Activated T-cell treated with anti-CD3 and anti-CD28 coated beads, Interleukin-2, amount 50 U/mL, for 4 hours (primary cell): ENCODE data around the gene ZFHX3. TPM values are rescaled to one million over a fixed set of nuclear protein-coding genes. Genes with fewer than 3 reads are reported as not detected.
"Not testable (repeated sequence)": the region's sequence is repeated elsewhere in the genome, so short reads cannot be mapped to it uniquely, and the experiment has no call there.

Experiments used
- ATAC-seq, 2 donors: fragments of 200-7000 bp; cut with Tn5 transposase; one replicate each; pipeline ENCODE4 v1.10.0; 2021
- DNase-seq: peaks from one replicate; pipeline ENCODE4 v3.0.0-alpha.2; 2020
- H3K27me3 Mint-ChIP-seq: one replicate; pipeline ENCODE4 v1.8.0; 2021; ENCODE audit warnings: low read depth, mixed read lengths
- H3K36me3 Mint-ChIP-seq: one replicate; pipeline ENCODE4 v1.8.0; 2022; ENCODE audit warnings: mixed read lengths; ENCODE audit not compliant: insufficient read depth
- H3K4me1 Mint-ChIP-seq: one replicate; pipeline ENCODE4 v1.8.0; 2021; ENCODE audit warnings: low read depth, mixed read lengths
- H3K4me3 Mint-ChIP-seq: one replicate; pipeline ENCODE4 v1.8.0; 2021; ENCODE audit warnings: mild to moderate bottlenecking, moderate library complexity, mixed read lengths
- H3K9me3 Mint-ChIP-seq: one replicate; pipeline ENCODE4 v1.8.0; 2021; ENCODE audit warnings: mixed read lengths
- total RNA-seq, 3 donors: library from RNA; stranded (reverse); gene quantifications; one replicate each; pipeline ENCODE4 v1.2.1, GENCODE V29; 2021

The ZFHX3 gene
- total RNA-seq, 3 donors from 2014 or later = 0.29 to 2.5 (median 0.86) TPM

DNA sequence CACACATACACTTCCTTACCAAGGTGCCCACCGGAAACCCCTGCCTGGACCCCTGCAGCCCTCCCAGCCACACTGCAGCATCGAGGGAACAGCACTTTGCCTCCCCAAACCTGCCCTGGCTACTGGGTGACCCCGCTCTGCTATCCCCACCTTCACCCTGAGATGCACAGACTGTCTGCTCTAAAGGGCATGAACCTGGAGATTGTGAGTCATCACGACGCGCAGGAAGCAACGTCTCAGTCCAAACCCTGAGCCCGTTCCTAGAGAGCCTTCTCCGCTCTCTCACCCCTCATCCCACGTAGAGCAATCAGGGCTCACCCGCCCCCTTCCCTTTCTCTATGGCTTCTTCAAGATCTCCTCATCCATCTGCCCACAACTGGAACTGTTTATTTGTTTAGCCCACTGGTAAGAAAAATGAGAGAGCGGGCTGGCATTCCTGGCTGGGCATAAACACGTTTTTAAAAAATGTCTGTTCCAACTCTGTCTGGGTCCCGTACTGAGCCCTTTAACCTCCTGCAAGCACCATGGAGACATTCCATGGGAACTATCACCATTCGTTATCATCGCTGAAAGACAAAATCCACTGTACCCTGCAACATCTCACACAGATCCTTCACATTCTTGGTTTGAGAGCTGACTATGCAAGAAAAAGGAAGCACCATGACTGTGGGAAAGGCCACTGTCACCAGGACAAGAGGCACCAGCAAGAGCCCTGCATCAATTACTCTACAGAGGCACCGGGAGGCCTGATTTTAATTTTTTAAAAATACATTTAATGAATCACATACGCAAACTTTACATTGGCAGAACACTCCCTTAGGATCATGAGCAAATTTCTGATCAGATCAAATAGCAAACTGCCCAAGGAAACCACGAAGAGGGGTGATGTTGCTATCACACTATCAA lies 28.2 kb downstream of the ZFHX3 start:
- Mint-ChIP-seq H3K4me1 (no peaks in the 10 kb centered on the region), H3K27me3 (peaks cover 2% of the 10 kb centered on the region), H3K36me3 (no peaks in the 10 kb centered on the region), H3K9me3 (no peaks in the 10 kb centered on the region), H3K4me3 (no peak overlapping the region)
- ATAC-seq = no peak
- no peak for DNase-seq

DNA sequence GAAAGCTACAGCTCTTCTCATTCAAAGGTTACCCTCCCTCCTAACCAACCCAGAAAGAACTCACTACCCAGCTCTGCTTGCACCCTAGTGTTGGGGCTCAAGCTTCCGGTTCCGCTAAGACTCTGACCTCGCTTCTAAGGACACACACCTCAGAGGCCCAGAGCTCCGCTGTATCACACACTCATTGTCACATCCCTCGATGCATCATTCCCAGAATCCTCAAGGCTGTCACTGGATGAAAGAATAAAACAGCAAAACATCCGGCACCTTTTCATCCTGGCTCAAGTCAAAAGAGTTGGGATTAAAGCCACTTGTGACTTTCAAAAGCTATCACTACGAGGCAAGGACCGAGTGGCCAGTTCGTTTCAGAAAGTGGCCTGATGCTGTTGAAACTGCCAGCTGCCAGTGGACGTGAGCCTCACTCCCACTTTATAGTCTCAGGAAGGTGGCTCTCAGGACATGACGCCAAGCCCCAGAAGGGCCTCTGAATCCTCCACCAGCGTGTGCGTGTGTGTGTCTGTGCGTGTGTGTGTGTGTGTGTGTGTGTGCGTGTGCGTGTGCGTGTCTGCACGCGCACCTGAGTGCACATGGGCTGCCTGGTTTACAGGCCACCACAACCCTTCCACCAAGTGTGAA lies 29.0 kb downstream of the ZFHX3 start:
- DNase-seq (no peak), ATAC-seq (no peak)
- no peaks in the 10 kb centered on the region for H3K4me1 Mint-ChIP-seq
- H3K9me3 Mint-ChIP-seq = no peaks in the 10 kb centered on the region
- H3K36me3 Mint-ChIP-seq = no peaks in the 10 kb centered on the region
- H3K4me3 Mint-ChIP-seq = no peak overlapping the region
- peaks cover 2% of the 10 kb centered on the region for H3K27me3 Mint-ChIP-seq

DNA sequence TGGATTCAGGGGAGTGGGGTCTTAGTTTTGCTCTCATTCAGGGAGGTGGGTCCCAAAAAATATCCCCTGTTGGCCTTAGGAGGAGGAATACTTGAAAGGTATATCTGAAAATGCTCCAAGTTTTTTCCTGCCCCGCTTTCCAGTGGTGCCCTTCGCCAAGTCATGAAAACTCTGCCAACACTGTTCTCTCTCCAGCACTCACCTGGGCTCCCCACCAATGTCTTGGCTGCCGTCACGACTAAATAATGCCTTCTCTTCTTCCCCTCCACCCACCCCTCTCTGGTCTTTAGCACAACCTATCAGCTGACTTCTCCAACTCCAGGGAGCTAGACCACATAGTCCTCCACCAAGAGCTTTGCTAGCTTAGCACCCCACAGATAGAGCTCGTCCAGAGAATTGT lies 30.6 kb downstream of the ZFHX3 start:
- no peaks in the 10 kb centered on the region for H3K9me3 Mint-ChIP-seq
- H3K36me3 Mint-ChIP-seq = no peaks in the 10 kb centered on the region
- no peak for DNase-seq
- ATAC-seq = no peak
- no peaks in the 10 kb centered on the region for H3K4me1 Mint-ChIP-seq
- no peak overlapping the region for H3K4me3 Mint-ChIP-seq
- peaks cover 2% of the 10 kb centered on the region for H3K27me3 Mint-ChIP-seq

DNA sequence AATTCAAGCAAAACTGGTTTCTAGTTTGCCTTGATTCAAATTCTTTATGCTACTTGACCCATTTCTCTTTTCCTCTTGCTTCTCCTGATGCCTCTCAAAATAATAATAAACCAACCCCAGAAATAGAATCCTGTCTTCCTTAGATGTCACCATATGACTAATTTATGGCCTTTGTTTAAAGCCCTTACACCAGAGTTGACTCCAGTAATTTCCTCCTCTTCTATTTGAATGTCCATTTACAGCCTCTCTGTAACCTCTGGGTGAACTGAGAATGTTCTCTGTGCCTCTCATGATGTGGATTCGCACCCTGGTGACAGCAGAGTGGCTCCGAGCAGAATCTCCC lies 31.5 kb downstream of the ZFHX3 start:
- no peaks in the 10 kb centered on the region for H3K36me3 Mint-ChIP-seq
- DNase-seq (no peak), ATAC-seq (no peak)
- no peak overlapping the region for H3K4me3 Mint-ChIP-seq
- H3K4me1 Mint-ChIP-seq = no peaks in the 10 kb centered on the region
- peaks cover 2% of the 10 kb centered on the region for H3K27me3 Mint-ChIP-seq
- no peaks in the 10 kb centered on the region for H3K9me3 Mint-ChIP-seq

DNA sequence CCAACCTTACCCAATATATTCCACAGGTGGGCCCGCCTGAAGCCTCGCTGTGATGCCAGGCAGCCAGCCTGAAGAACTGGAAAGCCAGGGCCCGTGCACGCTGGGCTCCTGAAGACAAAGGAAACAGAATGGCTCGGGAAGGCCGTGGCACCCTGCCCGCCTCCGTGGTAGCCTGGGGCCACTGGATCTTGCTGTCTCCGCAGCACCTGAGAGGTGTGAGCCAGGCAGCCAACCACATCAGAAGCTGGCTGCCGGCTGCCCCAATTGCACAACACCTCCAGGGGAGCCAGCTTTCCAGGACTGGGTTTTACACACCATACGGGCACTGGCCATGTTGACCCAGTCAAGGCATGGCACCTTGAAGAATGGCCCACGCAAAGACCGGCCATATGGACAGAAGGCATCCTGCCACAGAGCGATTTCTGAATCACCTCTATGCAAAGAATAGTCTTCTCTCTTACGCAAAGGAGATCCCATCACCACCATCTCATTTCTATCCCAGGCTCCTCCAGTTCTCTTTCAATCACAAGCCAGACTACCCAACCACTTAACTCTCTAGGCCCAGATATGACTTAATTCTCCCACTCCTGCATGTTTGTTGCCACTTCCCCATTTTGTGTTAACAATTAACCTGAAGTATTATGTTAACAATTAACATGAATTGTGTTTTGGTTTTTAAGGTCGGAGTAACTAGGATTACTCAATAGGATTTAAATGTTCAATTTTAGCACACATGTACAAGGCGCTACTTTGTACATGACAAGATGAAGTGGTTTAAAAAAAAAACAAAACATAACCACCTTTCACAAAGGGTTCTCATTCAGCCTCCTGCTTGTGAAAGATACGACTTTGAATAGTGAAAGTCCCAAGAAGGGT lies 32.1 kb downstream of the ZFHX3 start:
- Mint-ChIP-seq H3K4me1 (no peaks in the 10 kb centered on the region), H3K36me3 (no peaks in the 10 kb centered on the region), H3K27me3 (peaks cover 2% of the 10 kb centered on the region), H3K9me3 (no peaks in the 10 kb centered on the region), H3K4me3 (no peak overlapping the region)
- DNase-seq (no peak), ATAC-seq (no peak)

DNA sequence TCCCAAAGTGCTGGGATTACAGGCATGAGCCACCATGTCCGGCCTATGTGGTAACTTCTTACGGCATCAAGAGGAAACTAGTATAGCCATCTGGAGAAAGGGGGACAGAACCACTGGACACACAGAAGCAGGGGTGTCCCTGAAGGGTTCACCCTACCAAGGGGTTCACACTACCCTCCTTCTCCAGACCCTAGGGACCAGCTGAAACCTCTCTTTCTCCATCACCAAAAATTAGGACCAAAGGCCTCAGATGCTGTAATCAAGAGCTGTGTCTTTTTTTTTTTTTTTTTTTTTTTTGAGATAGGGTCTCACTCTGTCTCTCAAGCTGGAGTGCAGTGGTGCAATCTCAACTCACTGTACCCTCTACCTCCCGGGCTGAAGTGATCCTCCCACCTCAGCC lies 33.2 kb downstream of the ZFHX3 start:
- Mint-ChIP-seq H3K9me3 (no peaks in the 10 kb centered on the region), H3K4me1 (no peaks in the 10 kb centered on the region), H3K27me3 (peaks cover under 1% of the 10 kb centered on the region), H3K4me3 (no peak overlapping the region), H3K36me3 (no peaks in the 10 kb centered on the region)
- ATAC-seq = no peak
- no peak for DNase-seq

DNA sequence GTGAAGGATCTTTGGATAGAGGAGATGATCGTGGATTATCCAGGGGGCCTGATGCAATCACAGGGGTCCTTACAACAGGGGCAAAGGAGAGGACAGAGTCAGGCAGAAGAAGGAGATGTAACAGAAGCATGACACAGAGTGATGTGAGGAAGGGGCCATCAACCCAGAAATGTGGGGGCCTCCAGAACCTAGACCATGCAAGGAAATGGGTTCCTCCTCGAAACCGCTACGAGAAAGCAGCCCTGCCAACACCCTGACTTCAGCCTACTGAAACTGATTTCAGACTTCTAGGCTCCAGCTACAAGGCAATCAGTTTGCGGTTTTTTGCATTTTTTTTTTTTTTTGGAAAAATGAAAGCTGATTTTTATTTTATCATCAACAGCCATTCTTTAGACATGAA lies 34.0 kb downstream of the ZFHX3 start:
- Mint-ChIP-seq H3K4me1 (no peaks in the 10 kb centered on the region), H3K36me3 (no peaks in the 10 kb centered on the region), H3K4me3 (no peak overlapping the region), H3K9me3 (no peaks in the 10 kb centered on the region), H3K27me3 (no peaks in the 10 kb centered on the region)
- no peak for DNase-seq
- no peak for ATAC-seq

DNA sequence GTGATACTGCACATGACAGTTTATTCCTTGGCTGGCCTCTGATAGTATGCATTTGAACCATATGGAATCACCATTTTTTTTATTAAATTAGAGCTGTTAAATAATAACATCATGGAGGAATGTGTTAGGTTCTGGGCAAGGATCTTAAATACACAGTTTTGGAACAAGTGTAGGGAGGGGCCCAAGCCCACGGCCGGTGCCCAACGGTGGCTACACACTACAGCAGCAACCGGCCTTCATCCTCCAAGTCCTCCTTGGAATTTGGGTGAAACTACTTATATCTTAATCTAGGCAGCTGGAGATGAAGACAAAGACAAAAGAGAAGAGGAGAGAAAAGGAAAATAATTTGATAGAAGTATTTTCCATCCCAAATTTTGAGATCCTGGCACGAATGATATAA lies 35.6 kb downstream of the ZFHX3 start:
- DNase-seq (no peak), ATAC-seq (no peak)
- no peaks in the 10 kb centered on the region for H3K9me3 Mint-ChIP-seq
- no peaks in the 10 kb centered on the region for H3K36me3 Mint-ChIP-seq
- no peak overlapping the region for H3K4me3 Mint-ChIP-seq
- H3K27me3 Mint-ChIP-seq = no peaks in the 10 kb centered on the region
- H3K4me1 Mint-ChIP-seq = no peaks in the 10 kb centered on the region

DNA sequence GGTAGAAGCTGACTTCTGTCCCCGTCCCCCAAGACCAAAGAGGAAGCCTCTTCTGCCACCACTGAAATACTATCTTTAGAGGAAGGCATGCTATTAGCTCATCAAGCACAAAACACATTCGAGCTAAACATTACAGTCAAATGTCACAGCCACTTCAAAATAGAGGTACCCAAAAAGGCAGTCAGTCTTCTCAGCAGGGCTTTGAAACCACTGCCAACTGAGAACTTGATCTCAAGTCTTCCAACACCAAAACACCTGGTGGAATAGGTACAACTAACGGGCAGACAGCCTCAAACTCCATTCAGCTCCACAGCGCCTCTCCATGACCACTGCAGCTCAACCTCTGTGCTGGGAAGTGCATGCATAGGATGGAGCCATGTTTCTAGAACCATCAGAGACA lies 36.0 kb downstream of the ZFHX3 start:
- Mint-ChIP-seq H3K27me3 (no peaks in the 10 kb centered on the region), H3K9me3 (no peaks in the 10 kb centered on the region), H3K4me1 (no peaks in the 10 kb centered on the region), H3K36me3 (no peaks in the 10 kb centered on the region), H3K4me3 (no peak overlapping the region)
- no peak for DNase-seq
- no peak for ATAC-seq

DNA sequence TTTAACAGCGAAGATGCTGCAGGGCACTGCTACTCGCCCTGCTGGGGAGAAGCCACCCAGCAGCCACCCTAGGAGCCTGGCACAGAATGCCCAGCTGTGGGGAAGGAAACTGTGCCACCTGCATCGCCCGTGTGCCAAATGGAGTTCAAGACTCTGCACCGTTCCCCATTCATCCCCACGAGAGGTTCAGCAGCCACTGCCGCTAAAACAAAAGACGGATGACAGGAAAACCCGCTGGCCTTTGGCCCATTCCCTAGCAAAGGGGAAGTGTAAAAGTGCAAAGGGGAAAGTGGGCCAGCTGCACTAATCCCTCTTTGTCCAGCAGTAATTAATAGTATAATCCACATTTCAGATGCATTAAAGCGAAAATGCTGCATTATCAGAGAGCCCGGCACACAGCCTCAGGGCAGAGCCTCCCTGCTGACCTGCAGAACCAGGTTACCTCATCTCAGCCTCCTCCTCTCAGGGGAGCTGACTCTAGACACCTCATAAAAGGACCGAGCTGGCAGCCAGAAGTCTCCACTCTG lies 37.7 kb downstream of the ZFHX3 start:
- H3K36me3 Mint-ChIP-seq = no peaks in the 10 kb centered on the region
- H3K9me3 Mint-ChIP-seq = no peaks in the 10 kb centered on the region
- ATAC-seq (no peak), DNase-seq (no peak)
- no peaks in the 10 kb centered on the region for H3K27me3 Mint-ChIP-seq
- H3K4me1 Mint-ChIP-seq = no peaks in the 10 kb centered on the region
- H3K4me3 Mint-ChIP-seq = no peak overlapping the region

DNA sequence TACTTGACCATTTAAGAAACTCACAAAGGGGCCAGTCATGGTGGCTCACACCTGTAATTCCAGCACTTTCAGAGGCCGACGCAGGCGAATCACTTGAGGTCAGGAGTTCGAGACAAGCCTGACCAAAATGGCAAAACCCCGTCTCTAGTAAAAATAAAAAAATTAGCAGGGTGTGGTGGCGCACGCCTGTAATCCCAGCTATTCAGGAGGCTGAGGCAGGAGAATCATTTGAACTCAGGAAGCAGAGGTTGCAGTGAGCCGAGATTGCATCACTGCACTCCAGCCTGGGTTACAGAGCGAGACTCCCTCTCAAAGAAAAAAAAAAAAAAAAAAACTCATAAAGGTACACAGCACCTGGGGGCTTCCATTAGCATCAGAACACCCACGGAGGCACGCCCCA lies 38.2 kb downstream of the ZFHX3 start:
- H3K9me3 Mint-ChIP-seq, ATAC-seq, H3K36me3 Mint-ChIP-seq, H3K4me3 Mint-ChIP-seq, H3K4me1 Mint-ChIP-seq, H3K27me3 Mint-ChIP-seq, DNase-seq: not testable (repeated sequence)

DNA sequence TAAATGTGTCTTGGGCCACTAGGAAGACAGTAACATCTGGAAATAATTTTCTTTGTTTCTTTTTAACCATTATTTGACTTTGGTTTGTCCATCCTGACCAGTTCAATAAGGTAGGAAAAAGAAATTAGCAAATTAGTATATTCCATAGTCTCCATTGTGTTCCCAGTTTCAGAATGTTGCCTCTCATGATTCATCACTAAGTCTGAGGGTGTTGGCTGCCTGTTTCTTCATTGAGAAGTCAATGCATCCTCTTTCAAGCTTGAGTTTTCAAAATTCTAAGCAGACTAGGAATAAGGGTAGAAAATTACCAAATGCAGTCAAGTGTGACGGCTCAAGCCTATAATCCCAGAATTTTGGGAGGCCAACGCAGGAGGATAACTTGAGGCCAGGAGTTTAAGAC lies 41.9 kb downstream of the ZFHX3 start:
- Mint-ChIP-seq H3K36me3 (no peaks in the 10 kb centered on the region), H3K27me3 (no peaks in the 10 kb centered on the region), H3K4me1 (no peaks in the 10 kb centered on the region), H3K9me3 (peaks cover 4% of the 10 kb centered on the region), H3K4me3 (no peak overlapping the region)
- DNase-seq = no peak
- no peak for ATAC-seq

DNA sequence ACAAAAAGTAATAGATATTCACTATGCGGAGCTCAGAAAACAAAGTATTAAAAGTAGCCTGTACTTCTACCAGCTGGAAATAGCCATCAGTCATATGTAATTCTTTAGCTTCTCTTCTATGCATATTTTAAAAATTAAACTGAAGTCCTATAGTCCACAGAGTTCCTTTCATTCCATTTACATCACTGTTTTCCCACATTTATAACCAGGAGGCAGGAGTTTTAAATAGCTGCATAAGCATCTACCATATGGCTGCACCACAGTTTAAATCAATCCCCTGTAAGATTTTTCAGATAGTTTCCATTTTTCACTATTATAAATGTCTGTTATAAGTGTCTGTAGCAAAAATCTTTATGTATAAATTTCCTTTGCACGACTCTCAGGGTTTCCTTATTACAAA lies 45.1 kb downstream of the ZFHX3 start:
- Mint-ChIP-seq H3K4me3 (no peak overlapping the region), H3K9me3 (peaks cover 4% of the 10 kb centered on the region), H3K27me3 (no peaks in the 10 kb centered on the region), H3K4me1 (no peaks in the 10 kb centered on the region), H3K36me3 (no peaks in the 10 kb centered on the region)
- no peak for DNase-seq
- no peak for ATAC-seq

DNA sequence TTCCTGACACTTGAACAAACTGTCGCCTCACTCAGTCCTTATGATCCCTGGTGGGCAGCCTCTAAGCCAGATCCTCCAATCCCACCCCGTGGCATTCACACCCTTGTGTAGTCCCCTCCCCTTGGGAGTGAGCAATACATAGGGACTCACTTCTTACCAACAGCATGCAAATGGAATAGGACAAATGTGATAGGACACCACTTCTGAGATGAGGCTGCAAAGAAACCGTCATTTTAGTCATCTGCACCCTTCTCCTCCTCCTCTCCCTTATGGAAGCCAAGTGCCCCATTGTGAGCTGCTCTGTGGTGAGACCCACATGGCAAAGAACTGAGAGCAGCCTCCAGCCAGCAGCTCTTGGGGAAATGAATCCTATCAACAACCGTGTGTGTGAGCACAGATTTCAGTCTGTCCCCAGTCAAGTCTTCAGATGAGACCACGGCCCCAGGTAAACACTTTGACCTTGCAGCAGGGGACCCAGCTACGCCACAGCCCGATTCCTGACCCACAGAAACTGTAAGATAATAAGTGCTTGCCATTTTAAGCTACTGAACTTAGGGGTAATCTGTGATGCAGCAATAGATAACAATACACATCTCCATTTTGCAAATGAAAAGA lies 46.9 kb downstream of the ZFHX3 start:
- Mint-ChIP-seq H3K36me3 (no peaks in the 10 kb centered on the region), H3K27me3 (no peaks in the 10 kb centered on the region), H3K4me1 (no peaks in the 10 kb centered on the region), H3K9me3 (peaks cover 4% of the 10 kb centered on the region), H3K4me3 (no peak overlapping the region)
- no peak for DNase-seq
- no peak for ATAC-seq
